Prostate gland (tissue), 2 donors: ENCODE results near the gene LRRC46.

Source experiments
- CTCF ChIP-seq, 4 experiments: fragments of 200-600 bp in 2 of 4; fragments of 450-650 bp in 2 of 4; sonication (generic) in 2 of 4; IDR thresholded peaks; 1 replicate in 3 of 4; 2 replicates in 1 of 4; pipeline ENCODE4 v1.5.1; 2016 to 2019; ENCODE audit warnings: antibody characterized with exemption in 4 of 4, mild to moderate bottlenecking in 2 of 4, moderate library complexity in 2 of 4
- POLR2A ChIP-seq: fragments of 450-650 bp; IDR thresholded peaks from one replicate; pipeline ENCODE4 v1.6.1; 2016; ENCODE audit warnings: antibody characterized with exemption, mild to moderate bottlenecking
- POLR2AphosphoS5 ChIP-seq: sonication (generic); formaldehyde crosslinking; IDR thresholded peaks from one replicate; pipeline ENCODE4 v1.6.1; 2017; ENCODE audit warnings: antibody characterized with exemption

GRCh38 chr17:47838636-47839035 is 7.2 kb downstream of the LRRC46 start:
- no peak for TF ChIP-seq CTCF (IDR thresholded peaks at IDR 0.05)
- no peak for TF ChIP-seq POLR2AphosphoS5
- TF ChIP-seq POLR2A: no peak
